Measurements from ENCODE around the gene SLC9A9. TPM values are rescaled to one million over a fixed set of nuclear protein-coding genes. Genes with fewer than 3 reads are reported as not detected.
"Not testable (repeated sequence)": the region's sequence is repeated elsewhere in the genome, so short reads cannot be mapped to it uniquely, and the experiment has no call there.

Gene SLC9A9
- total RNA-seq, 1 experiment from 2014 or later: 2.2 TPM

DNA sequence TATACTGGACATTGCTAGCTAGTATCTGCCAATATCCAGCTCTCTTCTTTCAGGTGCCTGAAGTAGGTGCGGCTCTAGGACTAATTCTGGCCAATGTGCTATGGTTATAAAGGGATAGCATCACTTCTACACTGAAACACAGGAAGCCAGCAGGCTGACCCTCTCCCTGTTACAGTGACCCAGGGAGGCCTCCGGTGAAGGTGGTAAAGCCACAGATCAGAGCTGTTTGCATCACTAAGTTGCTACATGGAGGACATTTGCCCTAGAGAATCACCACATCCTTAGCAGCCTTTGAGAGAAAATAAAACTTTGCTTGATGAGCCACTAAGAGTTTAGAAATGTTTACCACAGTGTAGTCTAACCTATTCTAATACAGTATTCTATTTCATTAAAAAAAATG lies 567.3 kb downstream of the SLC9A9 start:
- Histone ChIP-seq H3K27ac (ENCODE audit: low read length) (no peak overlapping the region), H2AFZ (ENCODE audit: low read length) (no peak overlapping the region), H3K9ac (ENCODE audit: low read length) (no peak overlapping the region), H3K79me2 (ENCODE audit: low read length) (no peaks in the 10 kb centered on the region), H3K9me2 (replicated peaks; ENCODE audit: insufficient read depth, low read length) (no peaks in the 10 kb centered on the region), H3K9me3 (ENCODE audit: low read length) (no peaks in the 10 kb centered on the region), H3K4me3 (ENCODE audit: low read length) (no peak overlapping the region), H3K27me3 (ENCODE audit: low read length) (no peaks in the 10 kb centered on the region), H3K4me2 (ENCODE audit: low read depth, low read length, poor library complexity, severe bottlenecking) (no peak overlapping the region), H3K36me3 (ENCODE audit: insufficient read depth, low read length) (no peaks in the 10 kb centered on the region), H4K20me1 (ENCODE audit: insufficient read depth, low read depth, low read length) (no peaks in the 10 kb centered on the region), H3K4me1 (ENCODE audit: low read length) (peaks cover 26% of the 10 kb centered on the region)
- no peak for DNase-seq

DNA sequence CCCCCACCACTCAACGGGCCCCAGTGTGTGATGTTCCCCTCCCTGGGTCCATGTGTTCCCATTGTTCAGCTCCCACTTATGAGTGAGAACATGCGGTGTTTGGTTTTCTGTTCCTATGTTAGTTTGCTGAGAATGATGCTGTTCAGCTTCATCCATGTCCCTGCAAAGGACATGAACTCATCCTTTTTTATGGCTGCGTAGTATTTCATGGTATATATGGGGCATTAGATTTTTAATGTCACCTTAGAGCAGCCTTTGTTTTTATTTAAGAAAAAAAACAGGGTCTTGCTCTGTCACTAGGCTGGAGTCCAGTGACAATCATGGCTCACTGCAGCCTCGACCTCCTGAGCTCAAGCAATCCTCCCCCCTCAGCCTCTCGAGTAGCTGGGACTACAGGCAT lies 568.7 kb downstream of the SLC9A9 start:
- H3K9me2 ChIP-seq (replicated peaks; ENCODE audit: insufficient read depth, low read length); H3K79me2 ChIP-seq (ENCODE audit: low read length); DNase-seq; H4K20me1 ChIP-seq (ENCODE audit: insufficient read depth, low read depth, low read length); H3K9me3 ChIP-seq (ENCODE audit: low read length); H3K9ac ChIP-seq (ENCODE audit: low read length); H3K36me3 ChIP-seq (ENCODE audit: insufficient read depth, low read length); H2AFZ ChIP-seq (ENCODE audit: low read length); H3K27me3 ChIP-seq (ENCODE audit: low read length); H3K27ac ChIP-seq (ENCODE audit: low read length); H3K4me3 ChIP-seq (ENCODE audit: low read length); H3K4me2 ChIP-seq (ENCODE audit: low read depth, low read length, poor library complexity, severe bottlenecking): not testable (repeated sequence)
- H3K4me1 ChIP-seq (ENCODE audit: low read length): peaks cover 24% of the 10 kb centered on the region

DNA sequence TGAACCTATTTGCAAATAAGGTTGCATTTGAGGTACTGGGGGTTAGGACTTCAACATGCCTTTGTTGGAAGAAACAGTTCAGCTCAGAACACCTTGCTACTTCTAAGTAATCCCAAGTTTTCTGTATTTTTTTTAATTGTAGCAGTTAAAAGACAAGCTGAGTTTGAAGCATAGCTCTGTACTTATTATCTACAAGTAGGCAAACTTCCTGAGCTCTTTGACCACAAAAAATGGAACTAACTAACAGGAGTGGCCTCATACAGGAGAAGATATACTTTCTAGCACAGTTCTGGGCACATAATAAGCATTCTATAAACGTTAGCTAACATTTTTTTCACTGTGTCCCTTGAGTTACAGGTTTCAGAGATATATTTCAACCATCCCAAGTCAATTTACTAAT lies 569.5 kb downstream of the SLC9A9 start:
- Histone ChIP-seq H3K9me3 (ENCODE audit: low read length) (no peaks in the 10 kb centered on the region), H3K27ac (ENCODE audit: low read length) (no peak overlapping the region), H3K4me2 (ENCODE audit: low read depth, low read length, poor library complexity, severe bottlenecking) (no peak overlapping the region), H3K27me3 (ENCODE audit: low read length) (no peaks in the 10 kb centered on the region), H3K9ac (ENCODE audit: low read length) (no peak overlapping the region), H4K20me1 (ENCODE audit: insufficient read depth, low read depth, low read length) (no peaks in the 10 kb centered on the region), H3K36me3 (ENCODE audit: insufficient read depth, low read length) (no peaks in the 10 kb centered on the region), H3K4me3 (ENCODE audit: low read length) (no peak overlapping the region), H3K4me1 (ENCODE audit: low read length) (peaks cover 24% of the 10 kb centered on the region), H2AFZ (ENCODE audit: low read length) (no peak overlapping the region), H3K9me2 (replicated peaks; ENCODE audit: insufficient read depth, low read length) (no peaks in the 10 kb centered on the region), H3K79me2 (ENCODE audit: low read length) (no peaks in the 10 kb centered on the region)
- no peak for DNase-seq

DNA sequence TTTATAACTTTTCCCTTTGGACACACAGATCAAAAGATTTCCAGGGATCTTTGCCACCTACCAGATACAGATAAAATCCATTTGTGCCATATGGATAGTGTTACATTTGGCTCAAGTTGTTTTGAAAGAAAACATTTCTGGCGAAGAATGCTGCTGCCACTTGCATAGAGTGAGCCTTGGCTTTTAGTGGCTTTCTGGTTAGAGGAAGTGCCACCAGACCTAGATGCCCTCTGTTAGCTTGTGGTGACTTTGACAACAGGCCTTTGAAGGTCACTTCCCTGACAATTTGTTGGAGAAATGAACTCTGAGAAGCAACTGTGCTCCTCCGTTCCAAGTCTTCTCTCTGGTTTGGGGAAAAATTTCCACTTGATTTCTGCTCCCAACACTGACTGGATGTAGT lies 570.7 kb downstream of the SLC9A9 start:
- H3K4me1 ChIP-seq (ENCODE audit: low read length): peaks cover 24% of the 10 kb centered on the region
- H4K20me1 ChIP-seq (ENCODE audit: insufficient read depth, low read depth, low read length): no peaks in the 10 kb centered on the region
- no peak overlapping the region for H3K27ac ChIP-seq (ENCODE audit: low read length)
- no peak overlapping the region for H3K4me3 ChIP-seq (ENCODE audit: low read length)
- H3K9ac ChIP-seq (ENCODE audit: low read length): no peak overlapping the region
- no peaks in the 10 kb centered on the region for H3K9me2 ChIP-seq (replicated peaks; ENCODE audit: insufficient read depth, low read length)
- no peak for DNase-seq
- H3K4me2 ChIP-seq (ENCODE audit: low read depth, low read length, poor library complexity, severe bottlenecking): peak overlapping the region; percentile 31
- H3K9me3 ChIP-seq (ENCODE audit: low read length): no peaks in the 10 kb centered on the region
- H3K27me3 ChIP-seq (ENCODE audit: low read length): no peaks in the 10 kb centered on the region
- H3K36me3 ChIP-seq (ENCODE audit: insufficient read depth, low read length): no peaks in the 10 kb centered on the region
- no peaks in the 10 kb centered on the region for H3K79me2 ChIP-seq (ENCODE audit: low read length)
- H2AFZ ChIP-seq (ENCODE audit: low read length): no peak overlapping the region

- H3K36me3 ChIP-seq (ENCODE audit: insufficient read depth, low read length): no peaks in the 10 kb centered on the region
- H3K9me3 ChIP-seq (ENCODE audit: low read length): no peaks in the 10 kb centered on the region
- H3K27ac ChIP-seq (ENCODE audit: low read length): no peak overlapping the region
- H3K9me2 ChIP-seq (replicated peaks; ENCODE audit: insufficient read depth, low read length): no peaks in the 10 kb centered on the region
- H3K4me1 ChIP-seq (ENCODE audit: low read length): peaks cover 24% of the 10 kb centered on the region
- no peaks in the 10 kb centered on the region for H3K27me3 ChIP-seq (ENCODE audit: low read length)
- H3K4me2 ChIP-seq (ENCODE audit: low read depth, low read length, poor library complexity, severe bottlenecking): peak overlapping the region; percentile 31
- no peak overlapping the region for H2AFZ ChIP-seq (ENCODE audit: low read length)
- H4K20me1 ChIP-seq (ENCODE audit: insufficient read depth, low read depth, low read length): no peaks in the 10 kb centered on the region
- H3K9ac ChIP-seq (ENCODE audit: low read length): no peak overlapping the region
- no peak overlapping the region for H3K4me3 ChIP-seq (ENCODE audit: low read length)
- H3K79me2 ChIP-seq (ENCODE audit: low read length): no peaks in the 10 kb centered on the region
- DNase-seq: peak; percentile 84
These were observed 571.7 kb downstream of the SLC9A9 start for GRCh38 chr3:143276592-143276991.

DNA sequence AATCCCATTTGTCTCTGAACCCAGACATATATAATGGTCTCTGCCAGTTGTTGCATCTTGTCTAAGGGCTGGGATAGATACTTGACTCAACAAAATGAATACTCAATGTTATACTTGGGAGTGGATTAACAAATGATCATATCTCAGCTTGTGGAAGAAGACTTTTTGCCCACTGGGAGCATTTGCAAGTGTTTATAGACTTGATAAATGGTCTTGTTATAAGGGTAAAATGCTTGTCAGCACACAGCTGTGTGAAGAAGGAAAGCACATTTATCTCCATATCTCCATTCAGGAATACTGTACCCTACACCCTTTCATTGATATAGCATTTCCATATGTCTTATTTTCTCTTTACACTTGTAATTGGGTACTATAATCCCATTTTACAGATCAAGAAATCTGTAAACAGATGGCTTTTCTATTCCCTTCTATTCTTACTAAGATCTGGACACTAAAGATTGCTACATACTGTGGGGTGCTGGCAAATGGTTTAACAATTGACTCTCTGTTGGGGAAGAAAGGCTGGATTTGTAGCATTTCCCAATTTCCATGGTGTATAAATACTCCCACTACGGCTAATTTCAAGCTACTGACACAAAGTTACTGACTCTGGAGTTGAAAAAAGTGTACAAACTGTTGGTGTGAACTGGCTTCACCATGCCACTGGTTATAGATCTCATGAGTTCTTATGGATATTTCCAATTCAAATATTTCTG lies 574.1 kb downstream of the SLC9A9 start:
- H3K36me3 ChIP-seq (ENCODE audit: insufficient read depth, low read length): no peaks in the 10 kb centered on the region
- H3K4me3 ChIP-seq (ENCODE audit: low read length): no peak overlapping the region
- H2AFZ ChIP-seq (ENCODE audit: low read length): no peak overlapping the region
- H4K20me1 ChIP-seq (ENCODE audit: insufficient read depth, low read depth, low read length): no peaks in the 10 kb centered on the region
- no peaks in the 10 kb centered on the region for H3K9me2 ChIP-seq (replicated peaks; ENCODE audit: insufficient read depth, low read length)
- H3K27ac ChIP-seq (ENCODE audit: low read length): no peak overlapping the region
- no peak for DNase-seq
- no peak overlapping the region for H3K9ac ChIP-seq (ENCODE audit: low read length)
- H3K27me3 ChIP-seq (ENCODE audit: low read length): no peaks in the 10 kb centered on the region
- H3K4me1 ChIP-seq (ENCODE audit: low read length): peaks cover 31% of the 10 kb centered on the region
- no peaks in the 10 kb centered on the region for H3K79me2 ChIP-seq (ENCODE audit: low read length)
- H3K9me3 ChIP-seq (ENCODE audit: low read length): no peaks in the 10 kb centered on the region
- no peak overlapping the region for H3K4me2 ChIP-seq (ENCODE audit: low read depth, low read length, poor library complexity, severe bottlenecking)

DNA sequence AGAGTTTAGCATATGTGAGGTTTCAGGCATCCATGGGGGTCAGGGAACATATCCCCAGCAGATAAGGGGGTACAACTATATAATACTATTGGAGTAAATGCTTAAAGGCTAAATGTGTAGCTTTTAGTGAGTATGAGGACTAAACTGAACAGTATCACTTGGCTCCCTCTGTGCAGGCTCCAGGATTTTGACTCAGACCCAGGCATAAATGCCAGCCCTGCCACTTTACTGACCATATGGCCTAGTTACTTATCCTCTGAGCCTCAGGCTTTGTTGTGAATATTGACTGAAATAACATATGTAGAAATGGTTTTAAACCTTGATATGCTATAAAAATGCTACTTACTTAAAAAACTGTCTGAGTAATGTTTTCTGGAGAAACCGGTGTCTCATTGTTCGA lies 577.1 kb downstream of the SLC9A9 start:
- no peak for DNase-seq
- Histone ChIP-seq H3K4me1 (ENCODE audit: low read length) (peaks cover 32% of the 10 kb centered on the region), H3K9me3 (ENCODE audit: low read length) (no peaks in the 10 kb centered on the region), H2AFZ (ENCODE audit: low read length) (no peak overlapping the region), H3K4me2 (ENCODE audit: low read depth, low read length, poor library complexity, severe bottlenecking) (no peak overlapping the region), H3K27me3 (ENCODE audit: low read length) (no peaks in the 10 kb centered on the region), H3K27ac (ENCODE audit: low read length) (no peak overlapping the region), H3K9me2 (replicated peaks; ENCODE audit: insufficient read depth, low read length) (no peaks in the 10 kb centered on the region), H4K20me1 (ENCODE audit: insufficient read depth, low read depth, low read length) (no peaks in the 10 kb centered on the region), H3K9ac (ENCODE audit: low read length) (no peak overlapping the region), H3K79me2 (ENCODE audit: low read length) (no peaks in the 10 kb centered on the region), H3K36me3 (ENCODE audit: insufficient read depth, low read length) (no peaks in the 10 kb centered on the region), H3K4me3 (ENCODE audit: low read length) (no peak overlapping the region)

DNA sequence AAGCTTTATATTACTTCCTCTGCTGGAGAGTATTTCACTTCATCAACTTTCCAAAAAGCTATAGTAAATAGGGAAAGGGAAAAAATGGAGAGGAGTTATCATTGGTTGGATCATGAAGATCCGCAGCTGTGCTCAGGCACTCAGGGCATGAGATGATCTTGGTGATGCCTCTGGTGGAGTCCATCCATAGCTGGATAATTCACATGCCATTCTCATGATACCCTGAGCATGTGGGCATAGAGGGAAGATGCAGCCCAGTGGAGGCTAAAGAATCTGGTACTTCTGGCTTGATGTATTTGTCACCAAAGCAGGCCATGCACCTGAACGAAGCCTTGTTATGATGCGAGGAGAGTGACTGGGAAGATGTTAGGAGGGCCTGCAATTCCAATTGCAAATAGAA lies 578.5 kb downstream of the SLC9A9 start:
- H3K4me3 ChIP-seq (ENCODE audit: low read length): no peak overlapping the region
- H3K9me3 ChIP-seq (ENCODE audit: low read length): no peaks in the 10 kb centered on the region

More for the DNA sequence above, 578.5 kb downstream of the SLC9A9 start:
- Histone ChIP-seq H4K20me1 (ENCODE audit: insufficient read depth, low read depth, low read length) (no peaks in the 10 kb centered on the region), H3K9ac (ENCODE audit: low read length) (no peak overlapping the region), H3K36me3 (ENCODE audit: insufficient read depth, low read length) (no peaks in the 10 kb centered on the region), H3K4me2 (ENCODE audit: low read depth, low read length, poor library complexity, severe bottlenecking) (no peak overlapping the region), H3K9me2 (replicated peaks; ENCODE audit: insufficient read depth, low read length) (no peaks in the 10 kb centered on the region), H3K27ac (ENCODE audit: low read length) (no peak overlapping the region), H3K4me1 (ENCODE audit: low read length) (peaks cover 41% of the 10 kb centered on the region), H3K79me2 (ENCODE audit: low read length) (no peaks in the 10 kb centered on the region), H2AFZ (ENCODE audit: low read length) (no peak overlapping the region), H3K27me3 (ENCODE audit: low read length) (no peaks in the 10 kb centered on the region)
- DNase-seq: no peak
